HG02610 (cell line): Measurements from ENCODE around the gene EMC8.

Experiments
- ATAC-seq: cut with Tn5 transposase; IDR thresholded peaks from one replicate; pipeline ENCODE4 v1.9.1; 2021; ENCODE audit warnings: mild to moderate bottlenecking, moderate library complexity; ENCODE audit not compliant: unreplicated experiment

Gene EMC8

DNA sequence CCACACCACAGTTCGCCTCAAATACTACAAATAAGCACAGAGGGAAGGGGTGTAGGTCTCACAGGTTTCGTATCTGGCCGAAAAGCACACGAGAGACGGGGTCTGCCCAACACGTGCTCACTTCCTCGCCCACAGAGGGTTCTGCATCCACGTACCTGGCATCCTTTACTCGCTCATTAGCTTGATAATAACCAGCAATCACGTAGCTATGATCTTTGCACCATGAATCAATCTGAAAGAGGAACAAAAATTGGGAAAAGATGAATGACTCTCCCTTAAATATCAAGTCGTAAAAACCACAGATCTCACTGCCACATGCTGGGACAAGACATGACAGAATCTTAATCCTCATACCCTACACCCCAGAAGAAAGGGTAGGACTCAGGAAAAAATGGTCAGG lies 10.5 kb downstream of the EMC8 start:
- no peak for ATAC-seq

DNA sequence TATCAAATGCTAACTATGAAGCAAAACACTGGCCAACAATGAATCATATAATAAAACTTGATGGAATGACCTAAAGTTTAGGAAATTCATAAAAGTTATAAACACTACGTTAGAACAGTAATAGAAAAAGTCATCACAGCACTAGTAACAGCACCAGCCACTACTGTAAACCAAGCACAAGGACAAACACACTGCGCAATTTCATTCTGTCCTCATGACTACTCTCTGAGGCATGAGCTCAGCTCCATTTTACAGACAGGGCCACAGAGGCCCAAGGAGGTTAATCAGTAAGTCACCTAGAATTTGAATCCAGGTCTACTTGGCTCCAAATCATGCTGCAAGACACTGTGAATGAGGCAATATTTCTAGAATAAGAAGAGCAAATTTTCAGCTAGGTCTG lies 13.4 kb downstream of the EMC8 start:
- ATAC-seq, result no peak

DNA sequence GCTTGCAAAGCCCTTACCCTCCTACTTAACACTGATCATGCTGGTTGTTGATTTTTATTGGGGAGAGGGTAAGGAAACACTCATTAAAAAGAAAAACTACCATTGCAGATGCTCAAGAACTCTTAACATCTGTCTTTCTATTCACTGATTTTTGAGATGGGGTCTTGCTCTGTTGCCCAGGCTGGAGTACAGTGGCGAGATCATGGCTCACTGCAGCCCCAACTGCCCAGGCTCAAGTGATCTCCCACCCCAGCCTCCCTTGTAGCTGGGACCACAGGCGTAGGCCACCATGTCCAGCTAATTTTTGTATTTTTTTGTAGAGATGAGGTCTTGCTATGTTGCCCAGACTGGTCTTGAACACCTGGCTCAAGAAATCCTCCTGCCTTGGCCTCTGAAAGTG lies 14.5 kb downstream of the EMC8 start:
- ATAC-seq, result no peak

DNA sequence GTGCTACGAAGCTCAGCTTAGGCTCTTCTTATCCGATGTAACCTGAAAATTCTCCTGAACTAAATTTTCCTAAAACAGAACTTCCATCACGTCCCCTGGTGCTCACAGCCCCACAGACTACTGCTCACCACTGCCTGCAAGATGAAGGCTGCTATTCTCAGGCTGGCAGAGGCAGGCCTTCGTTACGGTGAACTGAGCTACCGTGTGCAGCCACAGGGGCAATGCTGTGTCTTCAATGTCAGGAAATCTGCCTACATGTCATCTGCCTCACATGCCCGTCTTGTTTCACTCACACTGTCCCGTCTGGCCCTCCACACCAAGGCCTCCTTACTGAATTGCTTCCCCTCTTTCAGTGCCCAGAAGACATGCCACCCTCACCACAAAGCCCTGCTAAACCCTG lies 15.9 kb downstream of the EMC8 start:
- ATAC-seq, result no peak

DNA sequence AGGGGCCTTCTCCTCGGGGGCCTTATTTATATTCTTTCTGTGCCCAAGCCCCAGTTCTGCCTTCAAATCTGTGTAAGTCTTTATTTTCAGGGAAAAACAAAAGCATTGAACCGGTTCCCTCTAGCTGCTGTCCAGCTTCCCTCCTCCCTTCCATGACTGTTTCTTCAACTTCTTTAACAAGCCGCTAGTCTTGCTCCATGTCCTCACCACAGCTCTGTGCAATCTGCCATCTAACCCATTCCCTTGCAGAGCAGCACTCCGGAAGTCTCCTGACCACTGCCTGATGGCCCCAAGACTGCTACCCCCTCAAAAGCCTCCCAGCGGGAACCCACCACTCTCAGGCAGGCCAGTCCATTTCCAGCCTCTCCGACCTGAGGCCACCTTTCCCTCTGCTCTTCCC lies 16.9 kb downstream of the EMC8 start:
- no peak for ATAC-seq

DNA sequence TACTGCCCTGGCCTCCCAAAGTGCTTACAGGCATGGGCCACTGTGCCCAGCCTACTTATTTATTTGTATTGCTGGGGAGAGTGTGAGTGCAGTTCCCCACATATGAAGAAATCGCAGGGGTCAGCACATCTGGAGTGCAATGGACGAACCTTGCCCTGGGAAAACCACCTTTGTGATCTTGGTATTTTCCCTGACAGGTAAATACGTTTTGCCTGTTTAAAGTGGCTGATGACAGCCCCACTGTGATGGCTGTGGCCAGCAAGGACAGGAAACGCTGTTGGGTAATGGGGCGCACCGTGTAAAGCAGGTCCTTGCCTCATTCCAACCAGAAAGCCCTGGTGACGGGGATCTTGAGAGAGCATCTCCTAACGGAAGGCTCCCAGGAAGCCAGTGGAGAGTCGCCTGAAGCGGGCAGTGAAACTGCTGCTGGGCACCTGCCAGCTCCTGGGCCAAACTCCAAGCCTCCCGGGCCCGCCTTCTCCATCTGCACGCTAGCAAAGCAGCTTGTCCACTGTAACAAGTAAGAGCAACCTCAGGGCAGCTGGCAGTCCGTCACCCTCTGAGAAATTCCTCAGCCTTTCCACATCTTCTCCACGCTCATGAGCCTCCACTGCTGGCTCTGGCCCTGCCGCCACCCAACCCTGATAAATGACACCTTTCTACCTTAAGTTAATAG lies 17.5 kb downstream of the EMC8 start:
- ATAC-seq, result no peak

DNA sequence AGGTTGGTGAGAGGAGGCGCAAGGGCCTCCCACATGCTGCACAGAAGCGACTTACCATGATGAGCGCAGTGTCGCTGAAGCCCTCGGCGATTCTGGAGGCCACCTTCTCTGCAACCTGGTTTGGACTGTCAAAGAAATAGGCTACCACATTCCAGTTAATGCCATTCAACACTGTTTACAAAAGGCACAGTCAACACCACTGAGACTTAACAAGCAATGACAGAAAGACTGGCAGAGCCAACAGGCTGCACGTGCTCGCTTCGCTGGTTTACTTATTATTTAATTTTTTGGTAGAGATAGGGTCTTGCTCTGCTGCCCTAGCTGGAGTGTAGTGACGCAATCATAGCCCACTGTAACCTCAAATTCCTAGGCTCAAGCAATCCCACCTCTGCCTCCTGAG lies 18.2 kb downstream of the EMC8 start:
- no peak for ATAC-seq

DNA sequence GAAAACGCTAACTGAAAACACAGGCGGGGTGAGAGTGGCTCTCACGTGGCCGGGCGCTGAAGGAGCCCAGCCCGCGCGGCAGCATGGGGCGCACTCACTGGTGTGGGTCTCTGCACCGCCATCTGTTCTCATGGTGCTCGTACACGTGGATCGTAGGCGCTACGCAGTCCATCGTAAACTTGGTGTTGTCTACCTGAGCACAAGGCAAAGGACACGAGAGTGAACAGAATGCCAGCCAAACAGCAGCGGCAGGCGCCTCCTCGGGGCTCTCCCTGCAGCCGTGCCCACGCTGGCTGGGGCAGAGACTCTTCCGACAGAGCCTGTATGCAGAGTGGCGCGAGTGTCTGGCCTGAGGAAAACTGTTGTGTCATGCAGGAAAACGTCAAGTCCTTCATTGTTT lies 19.1 kb downstream of the EMC8 start:
- ATAC-seq, result no peak

DNA sequence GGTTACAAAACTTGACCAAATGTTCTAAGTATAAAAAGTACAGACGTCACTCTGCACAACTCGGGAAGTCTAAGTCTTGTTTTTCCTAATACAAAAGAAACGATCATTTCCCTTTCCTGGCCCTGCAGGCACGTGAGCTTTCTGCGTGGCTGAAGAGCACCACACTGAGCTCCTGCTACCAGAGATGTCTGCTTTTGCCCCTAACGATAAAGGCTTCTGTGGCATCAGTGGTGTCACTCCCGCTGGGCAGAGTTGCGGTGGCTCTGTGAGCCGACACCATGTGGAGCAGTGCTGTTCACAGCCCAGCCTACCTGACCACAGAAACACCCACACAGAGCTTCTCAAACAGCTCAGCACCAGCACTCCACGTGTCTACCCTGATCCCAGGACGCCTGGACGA lies 20.5 kb downstream of the EMC8 start:
- ATAC-seq, result no peak

DNA sequence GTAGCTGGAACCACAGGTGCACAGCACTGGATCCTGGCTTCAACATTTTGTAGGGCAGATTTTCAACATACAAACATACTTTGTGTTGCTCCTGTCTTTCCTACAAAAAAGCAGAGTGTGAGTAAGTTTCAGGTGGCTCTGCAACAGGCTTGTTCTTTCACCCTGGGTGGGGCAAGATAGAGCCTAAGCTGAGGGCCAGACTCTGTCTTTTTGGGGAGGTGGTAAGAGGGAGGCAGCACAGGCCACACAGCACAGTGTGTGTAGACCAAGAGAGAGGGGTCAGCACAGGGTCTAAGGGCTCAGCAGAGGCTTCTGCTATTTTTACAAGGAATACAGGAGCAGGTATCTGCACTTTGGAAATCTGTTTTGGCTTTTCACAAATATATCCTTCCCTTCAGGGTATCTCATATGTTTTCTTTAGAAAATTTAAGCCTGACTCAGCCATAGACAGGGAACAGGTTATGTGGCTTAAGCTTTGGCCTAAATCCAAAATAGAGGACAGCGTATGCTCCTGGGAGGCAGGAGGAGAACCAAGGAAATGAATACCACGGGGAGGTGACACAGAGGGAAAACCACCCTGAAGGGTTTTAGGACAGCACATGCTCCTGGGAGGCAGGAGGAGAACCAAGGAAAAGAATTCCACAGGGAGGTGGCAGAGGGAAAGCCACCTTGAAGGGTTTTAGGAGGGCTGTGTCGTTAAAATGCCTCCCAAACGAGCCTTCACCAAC lies 21.6 kb downstream of the EMC8 start:
- ATAC-seq, result no peak

DNA sequence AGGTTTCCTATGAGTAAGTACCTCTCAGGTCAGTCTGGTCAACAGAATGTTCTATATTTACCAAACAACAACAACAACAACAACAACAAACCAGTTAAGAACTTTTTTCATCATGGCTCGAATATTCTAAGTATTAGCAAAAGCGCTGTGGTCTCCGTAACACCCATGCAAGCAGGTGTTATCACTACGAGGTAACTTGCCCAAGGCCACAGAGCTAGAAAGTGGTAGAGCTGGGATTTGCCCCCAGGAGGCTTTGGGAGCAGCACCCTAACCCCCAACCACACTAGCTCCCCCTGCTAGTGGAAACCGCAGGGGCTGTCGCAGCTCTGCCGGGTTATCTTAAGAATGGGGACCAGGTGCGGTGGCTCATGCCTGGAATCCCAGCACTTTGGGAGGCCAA lies 24.5 kb downstream of the EMC8 start:
- no peak for ATAC-seq

DNA sequence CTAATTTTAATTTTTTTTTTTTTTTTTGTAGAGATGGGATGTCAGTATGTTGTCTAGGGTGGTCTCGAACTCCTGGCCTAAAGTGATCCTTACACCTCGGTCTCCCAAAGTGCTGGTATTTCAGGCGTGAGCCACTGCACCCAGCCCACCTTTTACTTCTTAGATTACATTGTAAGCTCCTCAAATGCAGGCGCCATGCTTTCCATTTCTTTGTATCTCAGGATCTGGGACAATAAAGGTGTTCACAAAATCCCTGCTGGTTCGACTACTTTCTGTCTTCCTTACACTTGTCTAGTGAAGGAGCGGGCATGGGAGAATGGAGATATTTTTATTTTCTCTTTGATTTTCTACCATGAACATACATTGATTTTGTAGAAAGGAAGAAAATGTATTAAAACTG lies 25.2 kb downstream of the EMC8 start:
- ATAC-seq, result no peak

DNA sequence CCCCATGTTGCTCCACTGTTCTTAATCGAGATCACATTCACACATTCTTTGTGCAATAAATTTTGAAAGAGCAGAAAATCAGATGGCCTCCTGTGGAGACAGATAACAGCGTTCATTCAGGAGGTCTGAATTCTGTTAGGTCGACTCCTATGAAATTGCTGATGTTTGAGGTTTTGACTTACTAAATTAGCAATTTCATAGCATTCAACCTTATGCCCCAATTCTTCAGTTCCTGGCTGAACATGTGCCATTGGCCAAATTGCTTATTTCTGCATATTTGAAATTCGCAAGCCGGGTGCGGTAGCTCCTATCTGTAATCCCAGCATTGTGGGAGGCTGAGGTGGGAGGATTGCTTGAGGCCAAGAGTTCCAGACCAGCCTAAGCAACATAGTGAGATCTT lies 26.3 kb downstream of the EMC8 start:
- ATAC-seq, result no peak

DNA sequence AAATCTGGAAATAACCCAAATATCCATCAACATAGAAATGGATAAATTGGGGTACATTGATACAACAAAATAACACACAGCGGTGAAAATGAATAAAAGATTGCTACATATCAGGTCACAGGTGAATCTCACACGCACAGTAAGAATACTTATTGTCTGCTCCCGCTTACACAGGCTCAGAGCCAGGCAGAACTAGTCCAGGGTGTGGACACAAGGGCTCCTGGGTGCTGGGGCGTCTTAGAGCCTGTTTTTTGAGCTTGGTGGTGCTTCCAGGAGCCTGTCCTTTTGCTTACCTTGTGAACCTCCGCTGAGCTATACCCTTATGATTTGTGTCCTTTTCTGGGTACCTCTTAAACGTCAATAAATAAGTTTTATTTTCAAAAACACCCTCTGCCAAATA lies 28.6 kb downstream of the EMC8 start:
- no peak for ATAC-seq

DNA sequence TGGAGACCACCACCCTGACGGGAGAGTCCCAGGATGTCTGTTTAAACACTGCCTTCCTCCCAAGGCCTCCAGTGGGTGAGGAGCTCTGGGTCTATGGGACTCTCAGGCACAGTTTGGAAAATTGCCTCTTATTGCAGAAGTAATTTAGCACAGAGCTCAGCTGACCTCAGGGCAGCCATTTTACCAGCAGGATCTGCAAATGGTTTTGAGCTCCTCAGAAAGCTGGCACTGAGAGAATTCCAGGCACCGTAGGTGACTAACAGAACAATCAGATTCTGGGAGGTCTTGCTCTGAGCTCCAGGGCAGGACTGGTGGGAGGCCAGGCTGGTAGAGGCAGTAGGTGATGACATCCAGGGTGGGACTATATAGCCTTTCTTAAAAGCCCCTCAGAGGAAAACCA lies 31.1 kb downstream of the EMC8 start:
- no peak for ATAC-seq

DNA sequence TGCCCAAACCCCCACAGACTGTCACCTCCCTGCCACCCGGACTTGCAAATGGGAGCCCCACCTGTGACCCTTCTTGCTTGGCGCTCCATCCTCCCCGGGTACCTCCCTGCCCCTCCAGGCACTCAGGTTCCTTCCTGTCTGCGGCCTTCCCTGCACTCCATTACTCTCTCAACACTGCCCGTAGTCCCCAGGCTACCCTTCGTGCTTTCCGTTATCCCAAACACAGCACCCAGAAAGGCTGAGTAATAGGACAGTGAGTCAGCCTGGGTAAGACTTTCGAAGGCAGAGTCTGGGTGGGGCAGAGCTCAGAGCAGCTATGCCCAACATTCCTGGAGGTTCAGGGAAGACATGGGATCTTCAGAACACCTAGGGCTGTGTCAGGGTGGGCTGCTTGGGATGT lies 31.8 kb downstream of the EMC8 start:
- ATAC-seq, result no peak

DNA sequence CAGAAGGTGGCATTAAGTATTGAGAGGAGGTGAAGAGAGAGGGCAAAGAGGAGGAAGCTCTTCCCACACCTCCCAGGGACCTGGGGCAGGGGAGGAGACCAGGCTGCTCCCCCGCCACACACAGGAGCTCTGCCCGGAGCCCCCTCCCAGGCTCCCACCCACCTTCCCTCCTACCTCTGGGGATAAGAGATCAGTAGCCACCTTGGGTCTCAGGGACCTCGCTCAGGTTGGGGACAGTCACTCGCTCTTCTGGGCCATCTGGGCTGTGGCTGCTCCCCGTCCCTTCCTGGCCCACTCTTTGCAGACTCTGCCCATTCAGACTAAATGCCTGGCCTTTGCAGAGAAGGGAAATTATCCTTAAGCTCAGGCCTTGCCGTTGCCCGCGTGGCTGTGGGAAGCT lies 33.6 kb downstream of the EMC8 start:
- ATAC-seq, result no peak

DNA sequence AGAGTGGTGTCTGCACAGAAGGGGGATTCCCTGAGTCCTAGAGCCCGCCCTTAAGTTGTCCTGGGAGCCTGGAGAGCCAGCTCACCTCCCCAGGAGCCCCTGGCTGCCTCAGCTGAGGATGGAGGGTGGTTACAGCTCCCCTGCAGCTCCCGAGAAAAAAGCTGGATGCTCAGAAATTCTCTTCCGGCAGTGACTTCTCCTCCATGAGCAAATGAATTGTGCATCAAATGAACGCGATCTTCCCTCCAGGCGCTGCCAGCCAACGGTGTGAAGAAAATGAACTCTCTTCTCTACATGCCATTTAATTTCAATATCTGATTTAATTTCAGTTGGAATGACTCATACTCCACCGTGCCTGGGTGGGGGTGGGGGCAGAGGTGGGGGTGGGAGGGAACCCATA lies 34.1 kb downstream of the EMC8 start:
- ATAC-seq, result no peak

DNA sequence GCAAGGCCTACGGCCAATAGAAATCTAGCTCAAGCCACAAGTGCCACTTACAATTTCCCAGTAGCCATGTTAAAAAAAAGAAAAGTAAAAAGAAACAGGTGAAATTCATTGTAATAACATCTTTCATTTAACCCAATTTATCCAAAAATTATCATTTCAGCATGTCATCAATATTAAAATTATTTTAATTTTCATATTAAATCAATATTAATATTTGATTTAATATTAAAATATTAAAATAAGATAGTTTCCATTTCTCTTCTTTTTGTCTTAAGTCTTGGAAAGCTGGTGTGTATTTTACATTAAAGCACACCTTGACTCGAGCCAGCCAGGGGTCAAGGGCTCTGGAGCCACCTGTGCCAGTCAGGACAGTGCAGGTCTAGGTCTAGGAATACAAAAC lies 35.7 kb downstream of the EMC8 start:
- ATAC-seq, result no peak

DNA sequence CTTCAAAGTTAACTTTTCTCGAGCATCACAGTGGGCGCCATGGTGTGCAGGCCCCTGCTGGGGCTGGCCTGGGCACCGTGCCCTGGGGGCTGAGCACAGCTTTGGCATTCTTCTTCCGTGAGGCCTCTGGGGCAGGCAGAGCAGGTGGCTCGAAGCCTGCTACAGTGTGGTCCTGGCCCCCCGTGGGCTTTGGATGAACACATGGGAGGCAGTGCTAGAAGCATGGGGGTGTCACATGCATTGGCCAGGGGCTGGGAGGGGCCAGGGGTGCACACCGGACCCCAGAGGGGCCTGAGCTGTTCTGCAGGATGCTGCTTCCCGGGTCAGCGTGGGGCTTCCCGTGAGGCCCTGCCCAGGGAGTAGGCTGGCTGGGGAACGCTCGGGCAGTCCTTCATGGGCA lies 36.4 kb downstream of the EMC8 start:
- no peak for ATAC-seq

DNA sequence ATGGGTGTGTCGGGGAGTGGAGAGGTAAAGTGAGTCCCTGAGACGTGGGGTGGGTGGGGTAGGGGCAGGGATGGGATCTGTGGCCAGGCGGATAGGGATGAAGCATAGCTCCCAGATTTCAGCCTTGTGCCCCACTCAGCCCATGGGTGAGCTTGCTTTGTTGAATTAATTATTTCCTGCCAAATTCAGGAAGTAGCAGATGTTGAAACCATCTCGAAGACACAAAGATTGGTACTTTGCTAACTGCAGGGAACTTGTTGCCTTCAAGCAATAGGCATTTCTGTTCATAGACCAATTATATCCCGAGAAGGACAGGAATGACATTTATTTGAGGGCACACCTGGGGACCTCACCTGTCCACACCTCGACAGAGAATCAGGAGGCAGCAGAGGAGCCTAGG lies 37.5 kb downstream of the EMC8 start:
- no peak for ATAC-seq

DNA sequence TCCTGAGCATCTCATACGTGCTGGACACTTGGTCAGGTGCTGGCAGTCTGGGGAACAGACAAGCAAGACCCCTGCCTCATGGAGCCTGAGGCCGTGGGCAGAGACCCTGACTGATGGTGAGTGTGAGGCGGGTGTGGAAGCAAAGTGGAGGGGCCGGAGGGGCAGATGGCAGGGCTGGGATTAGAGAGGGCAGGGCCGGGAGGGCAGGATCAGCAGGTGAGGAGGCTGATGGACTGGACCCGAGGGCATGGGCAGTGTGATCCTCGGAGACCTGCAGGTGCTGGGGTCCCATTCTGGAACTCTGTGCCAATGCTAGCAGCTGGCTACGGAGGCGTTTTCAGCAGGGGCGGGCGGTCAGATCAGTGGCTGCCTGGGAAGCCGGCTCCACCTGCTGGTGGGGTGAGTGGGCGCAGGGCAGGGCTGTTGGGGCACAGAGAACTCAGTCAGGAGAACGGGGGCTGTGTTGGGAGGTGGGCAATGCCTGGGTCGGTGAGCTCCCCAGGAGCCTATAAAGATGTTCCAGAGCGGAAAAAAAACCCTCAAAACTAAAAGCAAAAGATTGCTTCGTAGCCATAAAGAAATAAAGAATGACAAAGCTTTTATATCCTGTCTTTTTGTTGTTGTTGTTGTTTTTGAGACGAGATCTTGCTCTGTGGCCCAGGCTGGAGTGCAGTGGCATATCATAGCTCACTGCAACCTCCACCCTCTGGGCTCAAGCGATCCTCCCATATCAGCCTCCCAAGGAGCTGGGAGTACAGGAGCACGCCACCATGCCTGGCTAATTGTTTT lies 39.5 kb downstream of the EMC8 start:
- ATAC-seq, result no peak
